Colonic mucosa (tissue), 4 donors: ENCODE results near the gene RUFY4. TPM values are rescaled to one million over a fixed set of nuclear protein-coding genes. Genes with fewer than 3 reads are reported as not detected.

Experiments
- DNase-seq: peaks from one replicate; pipeline ENCODE4 v3.0.0-alpha.2; 2020
- H3K27ac ChIP-seq: fragments of 200-600 bp; one replicate; pipeline ENCODE4 v1.8.0; 2021
- H3K27me3 ChIP-seq: fragments of 200-600 bp; one replicate; pipeline ENCODE4 v1.8.0; 2021
- H3K36me3 ChIP-seq: fragments of 200-600 bp; one replicate; pipeline ENCODE4 v1.8.0; 2021
- H3K4me1 ChIP-seq: fragments of 200-600 bp; one replicate; pipeline ENCODE4 v1.8.0; 2021; ENCODE audit warnings: mild to moderate bottlenecking
- H3K4me3 ChIP-seq: fragments of 200-600 bp; one replicate; pipeline ENCODE4 v1.8.0; 2021
- H3K9ac ChIP-seq, 2 donors: one replicate each; pipeline ENCODE4 v1.7.0; 2013; ENCODE audit warnings: control low read depth in 2 of 2, low read depth in 2 of 2, low read length in 2 of 2
- H3K9me3 ChIP-seq: fragments of 200-600 bp; one replicate; pipeline ENCODE4 v1.8.0; 2021
- intact Hi-C: fragments of 100-400 bp; cut with DNase I; formaldehyde crosslinking; loops from one replicate; pipeline ENCODE4 v1.14.1; 2022
- total RNA-seq, 2 donors: library from RNA; stranded (reverse); fragmentation: NEBNext Ultra II Directional in 1 of 2; extraction: Animal tissue kit (Norgen Biotek cat#: 25700) in 1 of 2; gene quantifications; one replicate each; pipeline ENCODE4 v1.2.1, GENCODE V29; 2021
- TF ChIP-seq, protein P1 (sequence below): fragments of 200-600 bp; IDR thresholded peaks from one replicate; pipeline ENCODE4 v1.8.0; 2022; ENCODE audit warnings: antibody characterized with exemption, mild to moderate bottlenecking
- donor health status: healthy.
- donor health status: DM: no; HTN: no; CAD: no.
- donor health status: DM: no; HTN: no; CAD: no.

Gene RUFY4
- total RNA-seq, 2 donors from 2014 or later: not detected

DNA sequence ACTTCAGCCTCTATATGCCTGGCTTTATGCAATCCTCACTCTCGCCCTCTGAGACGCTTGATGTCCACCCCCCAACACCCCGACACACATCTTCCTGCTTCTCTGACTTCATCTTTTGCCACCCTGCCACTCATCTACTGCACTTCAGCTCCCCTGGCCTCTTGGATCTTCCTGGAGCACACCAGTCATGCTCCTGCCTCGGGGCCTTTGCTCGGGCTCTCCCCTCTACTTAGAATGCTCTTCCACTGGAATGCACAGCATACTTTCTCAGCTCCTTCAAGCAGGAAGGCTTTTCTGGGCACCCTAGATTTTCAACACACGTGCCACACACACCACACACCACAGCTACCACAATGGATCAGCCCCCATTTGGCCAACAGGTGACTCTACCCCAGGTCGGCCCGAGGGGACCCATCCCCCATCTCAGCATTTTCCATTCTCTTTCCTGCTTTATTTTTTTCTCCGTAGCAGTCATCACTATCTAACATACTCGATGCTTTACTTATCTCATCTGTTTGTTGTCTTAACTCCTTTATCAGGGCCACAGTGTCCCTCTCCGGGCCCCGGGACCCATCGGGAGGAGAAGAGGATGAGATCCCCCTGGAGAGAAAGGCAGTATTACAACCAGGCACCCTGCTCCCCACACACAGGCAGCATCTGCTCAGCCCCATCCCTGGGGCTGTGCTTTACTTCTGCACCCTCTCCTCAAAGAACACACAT lies 2.3 kb downstream of the RUFY4 start:
- H3K4me3 ChIP-seq: no peak overlapping the region
- TF ChIP-seq, protein P1, sequence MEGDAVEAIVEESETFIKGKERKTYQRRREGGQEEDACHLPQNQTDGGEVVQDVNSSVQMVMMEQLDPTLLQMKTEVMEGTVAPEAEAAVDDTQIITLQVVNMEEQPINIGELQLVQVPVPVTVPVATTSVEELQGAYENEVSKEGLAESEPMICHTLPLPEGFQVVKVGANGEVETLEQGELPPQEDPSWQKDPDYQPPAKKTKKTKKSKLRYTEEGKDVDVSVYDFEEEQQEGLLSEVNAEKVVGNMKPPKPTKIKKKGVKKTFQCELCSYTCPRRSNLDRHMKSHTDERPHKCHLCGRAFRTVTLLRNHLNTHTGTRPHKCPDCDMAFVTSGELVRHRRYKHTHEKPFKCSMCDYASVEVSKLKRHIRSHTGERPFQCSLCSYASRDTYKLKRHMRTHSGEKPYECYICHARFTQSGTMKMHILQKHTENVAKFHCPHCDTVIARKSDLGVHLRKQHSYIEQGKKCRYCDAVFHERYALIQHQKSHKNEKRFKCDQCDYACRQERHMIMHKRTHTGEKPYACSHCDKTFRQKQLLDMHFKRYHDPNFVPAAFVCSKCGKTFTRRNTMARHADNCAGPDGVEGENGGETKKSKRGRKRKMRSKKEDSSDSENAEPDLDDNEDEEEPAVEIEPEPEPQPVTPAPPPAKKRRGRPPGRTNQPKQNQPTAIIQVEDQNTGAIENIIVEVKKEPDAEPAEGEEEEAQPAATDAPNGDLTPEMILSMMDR: no peak
- no peak overlapping the region for H3K27ac ChIP-seq
- H3K9me3 ChIP-seq: no peaks in the 10 kb centered on the region
- no peaks in the 10 kb centered on the region for H3K36me3 ChIP-seq
- H3K4me1 ChIP-seq: no peaks in the 10 kb centered on the region
- intact Hi-C loops: loop anchor here (10.0 kb wide), 1 partner anchor 287 kb away; no protein-coding TSS in a partner anchor
- no peaks in the 10 kb centered on the region for H3K27me3 ChIP-seq
- no peak for DNase-seq
- H3K9ac ChIP-seq: no peak overlapping the region

DNA sequence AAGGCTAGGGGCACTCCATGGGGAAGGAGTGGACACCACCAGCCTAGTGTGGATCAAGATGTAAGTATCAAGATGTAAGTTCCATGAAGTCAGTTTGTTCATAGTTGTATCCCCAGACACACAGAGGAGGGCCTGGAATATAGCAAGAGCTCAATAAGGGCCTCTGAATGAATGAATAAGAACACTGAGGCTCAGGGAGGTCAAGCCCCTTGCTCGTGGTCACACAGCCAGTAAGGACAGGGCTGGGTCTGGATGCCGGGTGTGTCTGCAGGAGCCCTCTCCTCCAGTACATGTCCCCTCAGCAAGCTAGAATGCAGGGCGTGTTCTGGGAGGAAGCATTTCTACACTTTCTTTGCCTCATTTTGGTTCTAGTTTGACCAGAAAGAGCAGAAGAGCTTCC lies 2.9 kb downstream of the RUFY4 start:
- no peaks in the 10 kb centered on the region for H3K36me3 ChIP-seq
- H3K9ac ChIP-seq: no peak overlapping the region
- H3K27ac ChIP-seq: no peak overlapping the region
- no peak overlapping the region for H3K4me3 ChIP-seq
- no peaks in the 10 kb centered on the region for H3K4me1 ChIP-seq
- H3K9me3 ChIP-seq: no peaks in the 10 kb centered on the region
- no peaks in the 10 kb centered on the region for H3K27me3 ChIP-seq
- no peak for DNase-seq
- intact Hi-C loops: loop anchor here (10.0 kb wide), 1 partner anchor 287 kb away; no protein-coding TSS in a partner anchor
- TF ChIP-seq, protein P1: no peak

DNA sequence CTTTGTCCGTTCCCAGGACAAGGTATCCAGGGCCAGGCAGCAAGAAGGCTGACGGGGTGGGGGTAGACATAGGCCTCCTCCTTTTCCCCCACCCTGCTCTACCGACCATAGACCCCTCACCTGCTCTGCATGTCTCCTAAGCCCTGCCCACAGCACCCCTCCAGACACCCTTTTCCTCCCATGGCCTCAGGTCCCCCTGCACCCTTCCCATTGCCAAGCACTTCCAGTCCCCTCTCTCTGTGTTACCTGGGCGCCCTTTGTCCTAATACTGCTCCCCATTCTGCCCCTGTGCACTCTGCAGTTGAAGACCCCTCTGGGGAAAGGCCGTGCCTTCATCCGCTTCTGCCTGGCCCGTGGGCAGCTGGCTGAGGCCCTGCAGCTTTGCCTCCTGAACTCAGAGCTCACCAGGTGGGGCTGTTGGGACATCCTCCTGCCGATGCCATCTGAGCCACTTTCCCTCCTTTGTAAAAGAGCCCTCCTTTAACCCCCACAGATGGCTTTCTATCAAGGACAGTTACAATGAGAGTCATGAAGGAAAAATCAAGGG lies 3.5 kb downstream of the RUFY4 start:
- DNase-seq: no peak

DNA sequence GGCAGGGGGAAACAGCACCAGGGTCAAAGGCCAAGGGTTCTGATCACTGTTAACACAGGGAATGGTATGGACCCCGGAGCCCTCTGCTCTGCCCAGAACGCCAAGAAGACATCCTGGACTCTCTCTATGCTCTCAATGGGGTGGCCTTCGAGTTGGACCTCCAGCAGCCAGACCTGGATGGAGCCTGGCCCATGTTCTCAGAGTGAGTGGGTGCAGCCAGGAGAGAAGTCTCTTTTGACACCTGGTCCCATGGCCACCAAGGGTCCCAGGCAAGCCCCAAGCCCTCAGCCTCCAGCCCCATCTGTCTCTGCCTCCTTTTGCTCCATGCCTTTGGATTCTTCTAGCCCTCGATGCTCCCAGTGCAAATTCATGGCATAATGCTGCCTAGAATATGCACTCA lies 4.1 kb downstream of the RUFY4 start:
- no peaks in the 10 kb centered on the region for H3K4me1 ChIP-seq
- DNase-seq: no peak
- H3K27ac ChIP-seq: no peak overlapping the region
- no peaks in the 10 kb centered on the region for H3K27me3 ChIP-seq
- intact Hi-C loops: loop anchor here (10.0 kb wide), 1 partner anchor 288 kb away; no protein-coding TSS in a partner anchor
- TF ChIP-seq, protein P1: no peak
- no peak overlapping the region for H3K9ac ChIP-seq
- H3K9me3 ChIP-seq: no peaks in the 10 kb centered on the region
- no peak overlapping the region for H3K4me3 ChIP-seq
- H3K36me3 ChIP-seq: no peaks in the 10 kb centered on the region

More for the DNA sequence above, 3.5 kb downstream of the RUFY4 start:
- Histone ChIP-seq H3K27ac (no peak overlapping the region), H3K4me1 (no peaks in the 10 kb centered on the region), H3K4me3 (no peak overlapping the region), H3K27me3 (no peaks in the 10 kb centered on the region), H3K9me3 (no peaks in the 10 kb centered on the region), H3K9ac (no peak overlapping the region), H3K36me3 (no peaks in the 10 kb centered on the region)
- intact Hi-C loops: loop anchor here (10.0 kb wide), 1 partner anchor 288 kb away; no protein-coding TSS in a partner anchor
- TF ChIP-seq, protein P1: no peak

DNA sequence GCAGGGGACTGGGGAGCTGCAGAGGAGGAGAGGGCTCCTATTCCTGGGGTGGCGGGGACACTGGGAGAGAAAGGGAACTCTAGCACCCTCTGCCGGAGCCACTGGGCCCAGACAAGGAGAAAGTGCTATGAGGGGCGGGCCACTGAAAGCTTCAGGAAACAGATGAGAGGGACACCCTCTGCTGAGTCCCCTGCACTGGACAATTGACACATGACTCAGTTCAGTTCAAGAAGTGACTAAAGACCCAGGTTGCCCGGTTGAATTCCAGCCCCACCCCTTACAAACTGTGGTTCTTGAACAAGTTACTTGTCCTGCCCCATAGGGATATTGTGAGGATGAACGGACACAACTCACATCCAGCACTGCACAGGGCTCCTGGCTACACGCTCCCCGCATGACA lies 5.0 kb downstream of the RUFY4 start:
- no peak overlapping the region for H3K4me3 ChIP-seq
- no peaks in the 10 kb centered on the region for H3K36me3 ChIP-seq
- H3K9ac ChIP-seq: no peak overlapping the region
- no peaks in the 10 kb centered on the region for H3K9me3 ChIP-seq
- no peak for DNase-seq
- H3K27ac ChIP-seq: no peak overlapping the region
- H3K4me1 ChIP-seq: no peaks in the 10 kb centered on the region
- intact Hi-C loops: loop anchor here (10.0 kb wide), 1 partner anchor 289 kb away; no protein-coding TSS in a partner anchor
- TF ChIP-seq, protein P1: peak; percentile 24
- H3K27me3 ChIP-seq: no peaks in the 10 kb centered on the region
